ENCODE data around the gene IL16.
"Not testable (repeated sequence)": the region's sequence is repeated elsewhere in the genome, so short reads cannot be mapped to it uniquely, and the experiment has no call there.

IL16 gene

DNA sequence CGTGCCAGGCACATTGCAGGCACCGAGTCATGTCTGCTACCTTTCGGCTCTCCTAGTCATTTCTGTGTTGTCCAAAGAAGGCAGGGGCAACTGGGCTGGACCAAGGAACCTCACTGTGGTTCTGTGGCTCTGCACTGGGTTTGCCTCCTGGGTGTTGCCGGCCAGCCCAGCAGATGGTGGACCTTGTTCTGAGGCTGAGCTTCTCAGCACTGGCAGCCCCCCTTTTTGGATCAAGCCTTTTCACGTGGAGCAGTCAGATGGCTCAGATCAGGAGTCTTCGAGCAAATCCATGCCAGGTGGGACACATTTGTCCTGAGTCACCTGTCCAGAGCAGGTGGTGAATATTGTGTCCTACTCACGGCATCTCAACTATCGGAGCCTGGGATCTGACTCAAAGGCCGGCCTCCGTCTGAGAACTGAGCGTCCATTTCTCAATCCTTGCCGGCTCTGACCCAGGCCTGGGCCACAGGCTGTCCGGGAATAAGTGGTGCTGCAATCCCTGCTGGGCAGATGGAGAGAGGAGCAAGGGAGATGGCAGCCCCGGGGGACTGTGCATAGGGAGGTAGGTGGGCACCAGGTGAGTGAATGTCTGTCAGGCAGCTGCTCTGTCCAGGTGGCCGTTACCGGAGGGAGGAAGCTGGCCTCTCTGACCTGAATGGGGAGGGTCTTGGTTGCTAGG is at the start of gene IL16:
Gene IL16 (plus strand): TSS at position 304 of the 679 bp plus-strand sequence. CDS start 28,521 bp downstream, outside the sequence.
- DNase-seq = no peak

DNA sequence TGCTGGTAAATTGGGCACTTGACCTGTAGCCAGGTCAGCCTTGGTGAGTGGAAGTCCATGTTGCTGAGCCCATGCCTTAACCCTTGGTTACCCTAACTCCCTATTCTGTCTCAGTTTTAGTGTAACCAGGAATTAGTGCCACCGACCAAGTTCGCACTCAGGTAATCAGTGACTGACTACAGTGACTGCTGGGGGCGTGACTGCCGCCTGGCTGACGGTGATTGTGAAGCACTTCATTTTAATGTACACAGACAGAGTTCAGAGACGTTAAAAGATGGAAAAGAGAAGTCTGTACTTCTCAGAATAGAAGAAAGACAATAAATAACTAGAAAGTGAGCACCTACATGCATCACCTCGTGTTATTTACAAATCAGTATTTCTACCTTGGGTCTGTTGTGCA is 45.3 kb upstream of the IL16 start:
- no peak for DNase-seq

DNA sequence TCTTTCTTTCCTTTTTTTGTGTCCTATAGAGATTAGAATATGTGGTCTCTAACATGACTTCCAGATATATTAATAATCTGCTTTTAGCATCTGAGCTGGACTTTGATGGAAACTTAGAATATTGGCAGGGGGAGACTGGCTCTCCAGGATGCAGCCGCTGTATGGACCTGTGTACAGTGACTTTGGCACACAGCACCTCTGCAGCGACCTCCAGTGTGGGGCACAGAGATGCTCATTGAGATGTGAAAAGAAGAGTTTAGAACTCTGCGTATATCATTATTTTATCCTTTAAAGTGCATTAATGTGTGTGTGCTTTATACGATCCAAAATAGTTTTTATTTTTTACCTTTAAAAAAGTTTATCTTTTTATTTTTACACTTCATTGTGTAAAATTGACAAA is 44.3 kb upstream of the IL16 start:
- no peak for DNase-seq

GRCh38 chr15:81152799-81153198 is 43.9 kb upstream of the IL16 start:
- no peak for DNase-seq

DNA sequence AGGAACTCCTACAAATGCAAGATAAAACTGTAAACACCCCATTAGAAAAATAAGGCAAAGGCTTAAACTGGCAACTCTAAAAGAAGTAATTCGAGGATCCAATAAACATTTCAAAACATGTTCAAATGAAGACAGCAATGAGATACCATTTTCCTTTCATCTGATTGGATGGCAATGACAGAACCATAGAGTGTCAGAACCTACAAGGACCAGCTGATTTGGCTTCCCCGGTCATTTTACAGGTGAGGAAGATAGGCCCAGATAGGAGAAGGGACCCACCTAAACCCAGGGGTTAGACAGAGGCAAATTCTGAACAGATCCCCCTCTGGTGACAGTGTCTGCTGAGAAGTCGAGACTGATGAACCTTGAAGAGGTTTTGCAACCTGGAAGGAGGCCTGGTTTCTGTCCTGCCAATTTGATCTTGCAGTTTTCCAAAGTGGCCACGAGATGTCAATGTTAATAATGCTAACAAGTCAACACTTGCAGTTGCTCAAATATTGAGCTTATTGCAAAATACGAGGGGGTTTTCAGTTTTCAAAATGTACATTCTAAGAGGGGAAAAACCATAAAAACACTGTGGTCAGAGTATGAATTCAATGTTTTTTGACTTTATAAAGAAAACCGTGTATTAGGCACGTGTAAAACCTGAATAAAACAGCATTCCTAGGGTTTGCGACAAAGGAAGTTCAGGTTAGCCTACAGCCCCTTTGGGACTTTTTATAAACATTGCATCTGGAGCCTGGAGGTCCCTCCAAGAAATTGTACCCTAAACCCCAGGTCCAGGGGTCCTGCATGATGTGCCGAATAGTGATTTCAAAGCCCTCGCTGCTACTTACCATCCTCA is 41.1 kb upstream of the IL16 start:
- no peak for DNase-seq

DNA sequence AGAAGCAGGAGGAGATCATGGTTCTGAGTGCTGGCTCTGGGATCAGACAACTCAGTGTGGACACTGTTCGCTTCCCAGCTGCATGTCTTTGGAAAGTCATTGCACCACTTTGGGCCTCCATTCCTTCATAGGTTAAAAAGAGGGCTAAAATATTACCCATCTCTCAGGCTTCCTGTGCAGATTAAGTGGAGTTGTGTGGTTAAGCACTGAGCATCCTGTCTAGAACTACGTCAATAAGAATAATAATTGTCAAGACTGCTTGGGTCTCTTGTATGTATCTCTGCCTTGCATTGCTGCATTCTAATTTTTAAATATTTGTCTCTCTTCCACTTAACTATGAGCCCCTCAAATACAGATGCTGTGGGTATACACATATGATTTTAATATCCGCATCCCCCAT is 40.4 kb upstream of the IL16 start:
- no peak for DNase-seq

DNA sequence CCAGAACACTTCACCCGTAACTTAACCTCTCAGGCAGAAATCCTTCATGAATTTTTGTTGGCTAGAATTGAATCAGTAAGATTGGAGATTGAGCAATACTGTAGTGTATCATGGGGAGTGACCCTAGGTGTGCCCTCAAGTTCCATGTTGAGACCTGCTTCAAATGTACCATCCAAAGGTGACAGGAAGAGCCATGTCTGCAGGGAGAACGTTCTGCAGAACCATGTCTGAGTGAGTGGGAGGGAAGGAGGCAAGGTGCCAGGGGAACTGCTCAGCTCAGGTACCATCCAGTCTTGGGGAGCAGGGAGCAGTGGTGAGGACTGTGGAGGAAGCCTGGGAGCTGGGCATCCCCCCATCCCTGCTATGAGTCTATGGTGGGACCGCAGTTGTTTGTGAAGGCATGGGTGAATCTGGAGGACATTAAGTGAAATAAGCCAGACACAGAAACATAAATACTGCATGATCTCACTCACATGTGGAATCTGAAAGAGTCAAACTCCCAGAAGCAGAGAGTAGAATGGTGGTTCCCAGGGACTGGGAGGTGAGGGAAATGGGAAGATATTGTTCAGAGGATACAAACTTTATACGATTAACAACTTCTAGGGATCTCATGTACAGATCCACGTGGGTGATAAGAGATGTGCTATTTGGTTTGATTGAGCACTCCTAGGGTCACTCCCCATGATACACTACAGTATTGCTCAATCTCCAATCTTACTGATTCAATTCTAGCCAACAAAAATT is 39.3 kb upstream of the IL16 start:
- DNase-seq = no peak

- no peak for DNase-seq
These were observed 38.8 kb upstream of the IL16 start for GRCh38 chr15:81157939-81158223.

DNA sequence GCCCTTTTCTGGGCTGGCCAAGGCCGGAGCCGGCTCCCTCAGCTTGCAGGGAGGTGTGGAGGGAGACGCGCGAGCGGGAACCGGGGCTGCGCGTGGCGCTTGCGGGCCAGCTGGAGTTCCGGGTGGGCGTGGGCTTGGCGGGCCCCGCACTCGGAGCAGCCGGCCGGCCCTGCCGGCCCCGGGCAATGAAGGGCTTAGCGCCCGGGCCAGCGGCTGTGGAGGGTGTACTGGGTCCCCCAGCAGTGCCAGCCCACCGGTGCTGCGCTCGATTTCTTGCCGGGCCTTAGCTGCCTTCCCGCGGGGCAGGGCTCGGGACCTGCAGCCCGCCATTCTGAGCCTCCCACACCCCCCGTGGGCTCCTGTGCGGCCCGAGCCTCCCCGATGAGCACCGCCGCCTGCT is 38.1 kb upstream of the IL16 start:
- not testable (repeated sequence) for DNase-seq

GRCh38 chr15:81160312-81161159 is 36.1 kb upstream of the IL16 start:
- DNase-seq = no peak

DNA sequence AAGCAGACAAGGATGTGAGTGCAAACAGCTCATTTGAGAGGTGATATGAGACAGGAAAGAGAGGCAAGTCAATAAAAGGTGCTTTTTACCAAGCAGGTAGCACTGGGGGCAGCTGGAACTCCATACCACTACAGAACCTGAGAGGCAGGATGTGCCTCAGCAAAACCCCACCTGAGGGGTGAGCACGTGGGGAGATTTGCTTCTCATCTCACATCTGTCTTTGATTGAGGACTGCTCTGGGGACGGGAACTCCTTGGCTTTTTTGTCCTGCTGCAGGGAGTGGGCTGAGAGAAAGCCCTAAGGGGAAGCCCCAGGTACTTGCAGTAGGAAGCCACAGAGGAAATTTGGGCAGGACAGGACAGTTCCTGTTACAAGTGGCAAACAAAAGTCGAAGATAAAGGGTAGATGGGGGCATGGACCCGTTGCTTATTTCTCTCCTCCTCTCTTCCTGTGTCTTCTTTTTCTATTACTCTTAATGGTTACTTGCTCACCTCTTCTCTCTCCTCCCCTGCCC is 35.5 kb upstream of the IL16 start:
- no peak for DNase-seq

GRCh38 chr15:81161851-81162250 is 34.8 kb upstream of the IL16 start:
- no peak for DNase-seq

DNA sequence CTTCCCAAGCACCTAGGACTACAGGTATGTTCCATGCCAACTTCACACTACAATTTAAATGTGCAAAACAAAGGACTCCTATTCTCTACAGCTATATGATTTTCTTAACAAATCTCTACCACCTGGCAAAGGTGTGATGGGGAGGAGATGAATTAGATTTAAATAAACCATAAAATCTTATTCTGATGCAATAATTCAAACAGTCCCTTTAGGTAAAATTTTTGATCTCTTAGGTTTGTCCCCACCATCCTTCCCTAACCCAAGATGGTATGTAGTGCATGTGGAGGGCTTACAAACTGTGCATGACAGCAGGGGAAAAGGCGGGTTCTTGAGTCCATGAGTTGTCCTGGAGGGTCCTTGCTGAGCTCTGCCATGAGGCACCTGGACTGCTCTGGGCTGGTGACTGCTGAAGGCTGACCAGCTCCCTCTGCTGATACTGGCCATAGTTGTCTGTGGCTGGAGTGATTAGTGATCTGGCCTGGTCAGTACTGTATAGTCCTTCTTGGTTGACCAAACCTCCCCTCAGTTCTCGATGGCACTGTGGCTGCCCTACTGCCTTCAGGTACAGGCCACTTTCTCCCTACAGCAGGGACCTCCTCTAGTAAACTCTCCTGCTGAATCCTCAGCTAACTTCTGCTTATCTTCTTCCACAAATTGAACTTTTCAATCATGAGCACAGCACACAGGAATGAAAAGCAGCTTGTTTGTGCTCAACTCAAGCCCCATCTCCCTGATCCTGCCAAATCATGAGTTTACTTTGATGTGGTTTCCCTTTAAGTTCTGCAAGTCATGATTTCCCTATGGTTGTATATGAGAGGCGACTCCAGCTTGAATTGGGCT is 32.5 kb upstream of the IL16 start:
- DNase-seq = no peak

- DNase-seq = no peak
These were observed 31.1 kb upstream of the IL16 start for GRCh38 chr15:81165535-81165934.

- DNase-seq = no peak
These were observed 29.9 kb upstream of the IL16 start for GRCh38 chr15:81166636-81167305.

DNA sequence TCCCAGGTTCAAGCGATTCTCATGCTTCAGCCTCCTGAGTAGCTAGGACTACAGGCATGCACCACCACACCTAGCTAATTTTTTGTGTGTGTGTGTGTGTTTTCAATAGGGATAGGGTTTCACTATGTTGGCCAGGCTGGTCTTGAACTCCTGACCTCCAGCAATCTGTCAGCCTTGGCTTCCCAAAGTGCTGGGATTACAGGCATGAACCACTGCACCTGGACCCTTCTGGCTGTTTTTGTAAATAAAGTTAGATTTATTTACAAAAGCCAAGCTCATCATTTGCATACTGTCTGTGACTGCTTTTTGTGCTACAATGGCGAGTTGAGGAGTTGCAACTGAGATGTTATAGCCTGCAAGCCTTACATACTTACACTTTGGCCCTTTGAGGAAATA is 28.6 kb upstream of the IL16 start:
- no peak for DNase-seq

- DNase-seq = no peak
These were observed 28.0 kb upstream of the IL16 start for GRCh38 chr15:81168644-81169043.

DNA sequence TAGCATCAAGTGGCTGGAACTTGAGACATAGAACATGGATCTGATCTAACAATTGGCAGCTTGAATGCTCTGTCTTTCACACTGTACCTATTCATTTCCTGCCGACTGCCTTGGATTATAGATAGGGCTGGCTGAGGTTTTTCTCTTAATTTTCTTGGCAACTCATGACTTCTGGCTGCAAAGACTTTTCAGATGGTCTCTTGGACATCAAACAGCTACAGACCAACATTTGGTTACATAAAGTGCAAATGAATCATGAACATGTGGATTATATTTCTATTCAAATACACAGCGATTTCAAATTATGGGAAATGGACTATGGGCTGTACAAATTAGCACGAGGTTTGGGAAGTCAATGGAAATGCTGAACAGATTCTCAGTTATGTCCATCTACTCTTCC is 26.2 kb upstream of the IL16 start:
- DNase-seq = no peak

DNA sequence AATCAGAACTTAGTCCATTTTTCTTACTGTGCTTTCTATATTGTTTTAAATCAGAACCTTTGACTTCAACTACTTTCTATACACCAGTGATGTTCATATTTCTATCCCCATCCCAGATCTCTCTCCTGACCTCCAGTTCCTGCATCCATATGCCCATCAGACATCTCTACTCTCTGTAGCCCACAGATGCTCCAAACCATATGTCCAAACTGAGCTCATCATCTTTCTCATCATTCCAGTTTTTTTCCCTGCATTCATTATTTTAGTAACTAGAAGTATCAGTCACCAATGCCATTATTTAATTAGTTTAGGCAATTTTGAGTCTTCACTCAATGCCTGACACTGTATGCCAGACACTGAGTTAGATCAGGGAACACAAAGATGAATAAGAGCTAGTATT is 25.4 kb upstream of the IL16 start:
- no peak for DNase-seq

DNA sequence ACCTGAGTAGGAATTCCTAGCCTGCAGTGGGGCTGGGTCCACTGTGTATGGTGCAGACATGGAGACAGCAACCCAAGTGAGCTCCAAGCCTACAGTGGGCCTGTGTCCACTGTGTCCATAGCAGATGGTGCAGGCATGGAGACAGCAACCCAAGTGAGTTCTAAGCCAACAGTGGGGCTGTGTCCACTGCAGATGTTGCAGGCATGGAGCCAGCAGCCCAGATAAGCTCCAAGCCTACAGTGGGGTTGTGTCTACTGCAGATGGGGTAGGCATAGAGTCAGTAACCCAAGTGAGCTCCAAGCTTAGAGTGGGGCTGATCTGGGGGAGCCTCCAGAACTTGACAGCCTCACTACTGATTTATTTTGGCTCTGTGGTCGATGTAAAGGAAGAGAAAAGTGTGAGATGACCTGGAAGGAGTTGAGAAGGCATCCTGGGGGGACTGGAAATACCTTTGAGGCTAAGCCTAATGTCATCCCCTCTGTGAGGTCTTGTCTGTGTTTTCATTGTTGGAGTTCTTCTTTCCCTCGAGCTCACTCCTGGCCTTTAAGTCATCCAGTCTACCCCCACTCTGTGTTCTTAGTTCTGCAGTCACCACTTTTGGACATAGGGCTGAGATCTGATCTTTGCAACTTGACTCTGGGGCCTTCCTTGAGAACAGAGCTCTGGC is 22.4 kb upstream of the IL16 start:
- DNase-seq = no peak

Data from activated CD4-positive, CD25-positive, alpha-beta regulatory T cell (primary cell).